ENCODE data around the gene GRID1. TPM values are rescaled to one million over a fixed set of nuclear protein-coding genes. Genes with fewer than 3 reads are reported as not detected.
"Not testable (repeated sequence)": the region's sequence is repeated elsewhere in the genome, so short reads cannot be mapped to it uniquely, and the experiment has no call there.

The GRID1 gene
- total and polyA plus RNA-seq, 2 donors = 2.4 to 3.9 TPM

- H3K4me1 ChIP-seq (ENCODE audit: insufficient read depth) = no peaks in the 10 kb centered on the region
- no peak for DNase-seq (ENCODE audit: extremely low spot score)
- H3K27ac ChIP-seq (ENCODE audit: low read depth) = no peak overlapping the region
- no peak overlapping the region for H3K4me3 ChIP-seq (ENCODE audit: low read depth, low read length)
- whole genome bisulfite sequencing = 75% methylated on average over 2 of the region's 2 CpGs
- no peaks in the 10 kb centered on the region for H3K36me3 ChIP-seq (ENCODE audit: insufficient read depth)
Measured at GRCh38 chr10:86042161-86042560, 324.4 kb downstream of the GRID1 start.

- no peaks in the 10 kb centered on the region for H3K36me3 ChIP-seq (ENCODE audit: insufficient read depth)
- no peaks in the 10 kb centered on the region for H3K4me1 ChIP-seq (ENCODE audit: insufficient read depth)
- WGBS = 72% methylated on average over 3 of the region's 3 CpGs
- no peak overlapping the region for H3K27ac ChIP-seq (ENCODE audit: low read depth)
- DNase-seq (ENCODE audit: extremely low spot score) = no peak
- H3K4me3 ChIP-seq (ENCODE audit: low read depth, low read length) = no peak overlapping the region
Measured at GRCh38 chr10:86041116-86041515, 325.5 kb downstream of the GRID1 start.

GRCh38 chr10:86038371-86038770, 328.2 kb downstream of the GRID1 start:
- 85% methylated on average over 1 of the region's 1 CpG for WGBS
- H3K36me3 ChIP-seq (ENCODE audit: insufficient read depth) = no peaks in the 10 kb centered on the region
- H3K4me1 ChIP-seq (ENCODE audit: insufficient read depth) = no peaks in the 10 kb centered on the region
- DNase-seq (ENCODE audit: extremely low spot score) = no peak
- H3K27ac ChIP-seq (ENCODE audit: low read depth) = no peak overlapping the region
- H3K4me3 ChIP-seq (ENCODE audit: low read depth, low read length) = no peak overlapping the region

- no peak for DNase-seq (ENCODE audit: extremely low spot score)
- WGBS = 82% methylated on average over 5 of the region's 5 CpGs
- Histone ChIP-seq H3K4me3 (ENCODE audit: low read depth, low read length) (no peak overlapping the region), H3K27ac (ENCODE audit: low read depth) (no peak overlapping the region), H3K36me3 (ENCODE audit: insufficient read depth) (no peaks in the 10 kb centered on the region), H3K4me1 (ENCODE audit: insufficient read depth) (no peaks in the 10 kb centered on the region)
Measured at GRCh38 chr10:86037096-86037495, 329.5 kb downstream of the GRID1 start.

- Histone ChIP-seq H3K4me3 (ENCODE audit: low read depth, low read length) (no peak overlapping the region), H3K36me3 (ENCODE audit: insufficient read depth) (no peaks in the 10 kb centered on the region), H3K4me1 (ENCODE audit: insufficient read depth) (no peaks in the 10 kb centered on the region), H3K27ac (ENCODE audit: low read depth) (no peak overlapping the region)
- 79% methylated on average over 5 of the region's 5 CpGs for WGBS
- DNase-seq (ENCODE audit: extremely low spot score) = no peak
Measured at GRCh38 chr10:86036544-86036831, 330.1 kb downstream of the GRID1 start.

- Histone ChIP-seq H3K4me3 (ENCODE audit: low read depth, low read length) (no peak overlapping the region), H3K27ac (ENCODE audit: low read depth) (no peak overlapping the region), H3K4me1 (ENCODE audit: insufficient read depth) (no peaks in the 10 kb centered on the region), H3K36me3 (ENCODE audit: insufficient read depth) (no peaks in the 10 kb centered on the region)
- WGBS = 84% methylated on average over 11 of the region's 11 CpGs
- DNase-seq (ENCODE audit: extremely low spot score) = no peak
Measured at GRCh38 chr10:86035791-86036543, 330.6 kb downstream of the GRID1 start.

GRCh38 chr10:86034710-86035109, 331.9 kb downstream of the GRID1 start:
- Histone ChIP-seq H3K4me1 (ENCODE audit: insufficient read depth) (no peaks in the 10 kb centered on the region), H3K4me3 (ENCODE audit: low read depth, low read length) (no peak overlapping the region), H3K36me3 (ENCODE audit: insufficient read depth) (no peaks in the 10 kb centered on the region), H3K27ac (ENCODE audit: low read depth) (no peak overlapping the region)
- WGBS = 82% methylated on average over 1 of the region's 1 CpG
- no peak for DNase-seq (ENCODE audit: extremely low spot score)

- H3K36me3 ChIP-seq (ENCODE audit: insufficient read depth) = no peaks in the 10 kb centered on the region
- no peak for DNase-seq (ENCODE audit: extremely low spot score)
- no peak overlapping the region for H3K4me3 ChIP-seq (ENCODE audit: low read depth, low read length)
- H3K4me1 ChIP-seq (ENCODE audit: insufficient read depth) = no peaks in the 10 kb centered on the region
- no peak overlapping the region for H3K27ac ChIP-seq (ENCODE audit: low read depth)
- WGBS = 93% methylated on average over 1 of the region's 1 CpG
Measured at GRCh38 chr10:86033581-86033980, 333.0 kb downstream of the GRID1 start.

- H3K4me3 ChIP-seq (ENCODE audit: low read depth, low read length); DNase-seq (ENCODE audit: extremely low spot score); H3K4me1 ChIP-seq (ENCODE audit: insufficient read depth); H3K27ac ChIP-seq (ENCODE audit: low read depth); H3K36me3 ChIP-seq (ENCODE audit: insufficient read depth): not testable (repeated sequence)
- 93% methylated on average over 8 of the region's 8 CpGs for WGBS
Measured at GRCh38 chr10:86032087-86032486, 334.5 kb downstream of the GRID1 start.

GRCh38 chr10:86030312-86030711, 336.3 kb downstream of the GRID1 start:
- no peak for DNase-seq (ENCODE audit: extremely low spot score)
- WGBS = 24% methylated on average over 2 of the region's 2 CpGs
- no peak overlapping the region for H3K4me3 ChIP-seq (ENCODE audit: low read depth, low read length)
- H3K27ac ChIP-seq (ENCODE audit: low read depth) = no peak overlapping the region
- no peaks in the 10 kb centered on the region for H3K4me1 ChIP-seq (ENCODE audit: insufficient read depth)
- no peaks in the 10 kb centered on the region for H3K36me3 ChIP-seq (ENCODE audit: insufficient read depth)

- WGBS = 78% methylated on average over 2 of the region's 2 CpGs
- H3K4me3 ChIP-seq (ENCODE audit: low read depth, low read length) = no peak overlapping the region
- DNase-seq (ENCODE audit: extremely low spot score) = no peak
- H3K27ac ChIP-seq (ENCODE audit: low read depth) = no peak overlapping the region
- no peaks in the 10 kb centered on the region for H3K36me3 ChIP-seq (ENCODE audit: insufficient read depth)
- no peaks in the 10 kb centered on the region for H3K4me1 ChIP-seq (ENCODE audit: insufficient read depth)
Measured at GRCh38 chr10:86027346-86027745, 339.2 kb downstream of the GRID1 start.

- no peak for DNase-seq (ENCODE audit: extremely low spot score)
- H3K27ac ChIP-seq (ENCODE audit: low read depth) = no peak overlapping the region
Measured at GRCh38 chr10:86025509-86025908, 341.1 kb downstream of the GRID1 start.

GRCh38 chr10:86024281-86025041, 342.1 kb downstream of the GRID1 start:
- H3K36me3 ChIP-seq (ENCODE audit: insufficient read depth) = no peaks in the 10 kb centered on the region
- no peak for DNase-seq (ENCODE audit: extremely low spot score)
- no peak overlapping the region for H3K4me3 ChIP-seq (ENCODE audit: low read depth, low read length)
- H3K27ac ChIP-seq (ENCODE audit: low read depth) = no peak overlapping the region
- no peaks in the 10 kb centered on the region for H3K4me1 ChIP-seq (ENCODE audit: insufficient read depth)
- 53% methylated on average over 8 of the region's 8 CpGs for WGBS

More at GRCh38 chr10:86025509-86025908, 341.1 kb downstream of the GRID1 start:
- Histone ChIP-seq H3K4me3 (ENCODE audit: low read depth, low read length) (no peak overlapping the region), H3K4me1 (ENCODE audit: insufficient read depth) (no peaks in the 10 kb centered on the region), H3K36me3 (ENCODE audit: insufficient read depth) (no peaks in the 10 kb centered on the region)
- 85% methylated on average over 3 of the region's 3 CpGs for WGBS

GRCh38 chr10:86023931-86024280, 342.7 kb downstream of the GRID1 start:
- H3K27ac ChIP-seq (ENCODE audit: low read depth) = no peak overlapping the region
- H3K4me3 ChIP-seq (ENCODE audit: low read depth, low read length) = no peak overlapping the region
- DNase-seq (ENCODE audit: extremely low spot score) = no peak
- 56% methylated on average over 4 of the region's 4 CpGs for WGBS
- H3K4me1 ChIP-seq (ENCODE audit: insufficient read depth) = no peaks in the 10 kb centered on the region
- no peaks in the 10 kb centered on the region for H3K36me3 ChIP-seq (ENCODE audit: insufficient read depth)

Data from urinary bladder (tissue), 4 donors.